GM19043 (cell line): ENCODE results near the gene MTRF1.

ENCODE experiments used
- ATAC-seq: cut with Tn5 transposase; IDR thresholded peaks from one replicate; pipeline ENCODE4 v1.9.1; 2021; ENCODE audit warnings: low read depth; ENCODE audit not compliant: unreplicated experiment

MTRF1 gene

GRCh38 chr13:41231025-41231677 is 32.2 kb downstream of the MTRF1 start:
- no peak for ATAC-seq

GRCh38 chr13:41229356-41229755 is 34.0 kb downstream of the MTRF1 start:
- no peak for ATAC-seq

GRCh38 chr13:41224113-41225110 is 39.0 kb downstream of the MTRF1 start:
- ATAC-seq: no peak

GRCh38 chr13:41222259-41222852 is 41.0 kb downstream of the MTRF1 start:
- peak; percentile 78 for ATAC-seq

GRCh38 chr13:41220401-41220800 is 43.0 kb downstream of the MTRF1 start:
- ATAC-seq: no peak

GRCh38 chr13:41216160-41216559 is 47.2 kb downstream of the MTRF1 start:
- no peak for ATAC-seq

- no peak for ATAC-seq
Measured at GRCh38 chr13:41213919-41214318, 49.5 kb downstream of the MTRF1 start.

- ATAC-seq: no peak
Measured at GRCh38 chr13:41213316-41213715, 50.1 kb downstream of the MTRF1 start.

- no peak for ATAC-seq
Measured at GRCh38 chr13:41212881-41213280, 50.5 kb downstream of the MTRF1 start.

- no peak for ATAC-seq
Measured at GRCh38 chr13:41211062-41211461, 52.3 kb downstream of the MTRF1 start.

- ATAC-seq: no peak
Measured at GRCh38 chr13:41206467-41206866, 56.9 kb downstream of the MTRF1 start.

- no peak for ATAC-seq
Measured at GRCh38 chr13:41203810-41204209, 59.6 kb downstream of the MTRF1 start.

GRCh38 chr13:41200126-41200525 is 63.2 kb downstream of the MTRF1 start:
- no peak for ATAC-seq

GRCh38 chr13:41199526-41199925 is 63.9 kb downstream of the MTRF1 start:
- peak; percentile 92 for ATAC-seq

GRCh38 chr13:41199079-41199478 is 64.3 kb downstream of the MTRF1 start:
- ATAC-seq: no peak

- ATAC-seq: no peak
Measured at GRCh38 chr13:41196620-41197019, 66.8 kb downstream of the MTRF1 start.

- ATAC-seq: no peak
Measured at GRCh38 chr13:41196011-41196410, 67.4 kb downstream of the MTRF1 start.

- peak; percentile 93 for ATAC-seq
Measured at GRCh38 chr13:41193919-41194824, 69.2 kb downstream of the MTRF1 start, which contains the start of gene KBTBD7. TSS of gene KBTBD7 (minus strand) at chr13:41194569. CDS start at chr13:41194257, 312 bp downstream.

GRCh38 chr13:41193469-41193868 is 69.9 kb downstream of the MTRF1 start:
- no peak for ATAC-seq

GRCh38 chr13:41188584-41188983 is 74.8 kb downstream of the MTRF1 start:
- no peak for ATAC-seq
